ENCODE results near the gene C22orf23. TPM values are rescaled to one million over a fixed set of nuclear protein-coding genes. Genes with fewer than 3 reads are reported as not detected.
"Not testable (repeated sequence)": the region's sequence is repeated elsewhere in the genome, so short reads cannot be mapped to it uniquely, and the experiment has no call there.

C22orf23 gene
- total RNA-seq, 4 donors from 2014 or later = 0.21 TPM; not detected in 3

GRCh38 chr22:37976547-37976946 lies 23.1 kb upstream of the C22orf23 start:
- WGBS, 2 donors = 67 to 72% methylated on average over 4 of the region's 4 CpGs
- H3K9me3 ChIP-seq = no peaks in the 10 kb centered on the region
- peak overlapping the region in 2 of 4 donors; percentile 62 to 70 for H3K4me3 ChIP-seq
- no peak for DNase-seq (ENCODE audit: low spot score in 2 of 2)
- TF ChIP-seq EP300 (IDR thresholded peaks at IDR 0.05) (no peak), CTCF (IDR thresholded peaks at IDR 0.05) (no peak), POLR2A (IDR thresholded peaks at IDR 0.05) (no peak)
- peak overlapping the region; percentile 18 to 97 (median 67) for H3K27ac ChIP-seq
- peaks cover 0 to 53% (median 9%) of the 10 kb centered on the region in 4 donors for H3K4me1 ChIP-seq
- peaks cover 0 to 90% (median 0%) of the 10 kb centered on the region in 3 donors for H3K36me3 ChIP-seq
- H3K27me3 ChIP-seq = no peaks in the 10 kb centered on the region

GRCh38 chr22:37976022-37976421 lies 22.6 kb upstream of the C22orf23 start:
- not testable (repeated sequence) for H3K9me3 ChIP-seq; H3K27me3 ChIP-seq; DNase-seq (ENCODE audit: low spot score in 2 of 2)
- Histone ChIP-seq H3K36me3 (peaks cover 0 to 87% (median 0%) of the 10 kb centered on the region in 3 donors), H3K27ac (peak overlapping the region; percentile 18 to 97 (median 57)), H3K4me1 (peaks cover 0 to 58% (median 9%) of the 10 kb centered on the region in 4 donors), H3K4me3 (peak overlapping the region in 1 of 4 donors; percentile 70)
- 64 to 66% methylated on average over 8 of the region's 8 CpGs for WGBS, 2 donors

DNA sequence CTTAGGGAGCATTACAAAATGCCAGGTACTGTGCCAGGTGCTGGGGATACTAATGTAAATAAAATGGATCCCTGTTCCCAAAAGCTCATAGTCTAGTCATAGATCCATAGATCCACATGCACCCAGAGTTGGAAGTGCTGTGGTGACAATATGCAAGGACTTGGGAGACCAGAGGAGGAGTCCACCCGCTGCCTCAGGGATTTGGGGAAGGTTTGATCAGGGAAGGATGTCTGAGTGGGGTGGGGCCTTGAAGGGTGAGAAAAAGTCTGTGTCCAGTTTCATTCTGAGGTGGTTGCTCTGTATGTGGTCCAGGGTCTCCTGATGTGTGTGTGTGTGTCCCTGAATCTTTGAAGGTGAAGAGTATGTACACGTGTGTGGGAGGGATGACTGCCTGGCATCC lies 21.8 kb upstream of the C22orf23 start:
- no peak overlapping the region for H3K4me3 ChIP-seq
- no peak for DNase-seq (ENCODE audit: low spot score in 2 of 2)
- H3K36me3 ChIP-seq = peaks cover 0 to 83% (median 0%) of the 10 kb centered on the region in 3 donors
- no peaks in the 10 kb centered on the region for H3K9me3 ChIP-seq
- no peaks in the 10 kb centered on the region for H3K27me3 ChIP-seq
- TF ChIP-seq CTCF (IDR thresholded peaks at IDR 0.05) = no peak
- no peak for TF ChIP-seq POLR2A (IDR thresholded peaks at IDR 0.05)
- TF ChIP-seq EP300 (IDR thresholded peaks at IDR 0.05) = no peak
- 49 to 69% methylated on average over 2 of the region's 2 CpGs for WGBS, 2 donors
- H3K27ac ChIP-seq = peak overlapping the region in 3 of 4 donors; percentile 22 to 97 (median 92)
- peaks cover 0 to 62% (median 9%) of the 10 kb centered on the region in 4 donors for H3K4me1 ChIP-seq

DNA sequence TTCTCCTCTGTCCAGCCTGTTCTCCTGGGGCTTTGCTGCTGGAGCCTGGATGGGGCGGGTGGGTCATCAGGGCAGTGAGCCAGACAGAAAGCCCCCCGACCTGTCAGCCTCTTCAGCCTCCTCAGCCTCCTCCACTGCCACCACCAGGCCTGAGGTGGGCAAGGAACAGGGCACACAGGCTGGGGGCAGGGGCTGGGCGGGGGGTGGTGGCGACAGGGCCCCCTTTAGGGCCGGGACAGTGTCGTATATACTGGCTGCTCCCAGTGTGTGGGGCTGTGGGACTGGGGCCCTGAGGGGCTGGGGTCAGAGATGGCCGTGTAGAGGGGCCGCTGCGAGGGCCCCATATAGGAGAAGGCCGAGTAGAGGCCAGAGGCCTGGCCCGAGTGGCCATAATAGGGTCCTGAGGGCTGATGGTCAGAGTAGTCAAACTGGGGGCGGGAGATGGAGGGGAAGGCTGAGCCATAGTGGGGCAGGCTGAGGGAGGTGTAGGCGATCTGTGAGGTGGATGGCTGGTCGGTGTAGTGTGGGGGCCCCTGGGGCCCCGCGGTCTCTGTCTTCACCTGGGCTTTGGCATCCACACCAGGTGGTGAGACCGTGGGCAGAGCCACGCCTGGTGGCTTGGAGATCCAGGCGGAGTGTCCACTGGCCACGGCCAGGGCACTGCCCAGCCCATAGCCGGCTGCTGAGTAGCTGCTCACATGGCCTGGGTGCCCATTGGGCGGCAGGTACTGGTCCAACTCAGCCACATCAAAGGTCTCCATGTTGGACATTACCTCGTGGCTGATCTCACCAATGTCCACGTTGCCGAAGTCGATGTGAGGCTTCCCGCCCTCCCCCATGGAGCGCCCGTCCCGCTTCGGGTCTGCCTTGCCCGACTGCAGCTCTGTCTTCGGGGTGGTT lies 20.1 kb upstream of the C22orf23 start:
- WGBS, 2 donors = 50 to 67% methylated on average over 29 to 32 of the region's 33 CpGs
- peak overlapping the region in 3 of 4 donors; percentile 36 to 97 (median 37) for H3K27ac ChIP-seq
- no peak overlapping the region for H3K4me3 ChIP-seq
- peaks cover 0 to 83% (median 0%) of the 10 kb centered on the region in 3 donors for H3K36me3 ChIP-seq
- no peak for TF ChIP-seq CTCF (IDR thresholded peaks at IDR 0.05)
- TF ChIP-seq EP300 (IDR thresholded peaks at IDR 0.05) = no peak
- no peak for TF ChIP-seq POLR2A (IDR thresholded peaks at IDR 0.05)
- no peaks in the 10 kb centered on the region for H3K9me3 ChIP-seq
- no peaks in the 10 kb centered on the region for H3K27me3 ChIP-seq
- no peak for DNase-seq (ENCODE audit: low spot score in 2 of 2)
- peaks cover 0 to 67% (median 14%) of the 10 kb centered on the region in 4 donors for H3K4me1 ChIP-seq

DNA sequence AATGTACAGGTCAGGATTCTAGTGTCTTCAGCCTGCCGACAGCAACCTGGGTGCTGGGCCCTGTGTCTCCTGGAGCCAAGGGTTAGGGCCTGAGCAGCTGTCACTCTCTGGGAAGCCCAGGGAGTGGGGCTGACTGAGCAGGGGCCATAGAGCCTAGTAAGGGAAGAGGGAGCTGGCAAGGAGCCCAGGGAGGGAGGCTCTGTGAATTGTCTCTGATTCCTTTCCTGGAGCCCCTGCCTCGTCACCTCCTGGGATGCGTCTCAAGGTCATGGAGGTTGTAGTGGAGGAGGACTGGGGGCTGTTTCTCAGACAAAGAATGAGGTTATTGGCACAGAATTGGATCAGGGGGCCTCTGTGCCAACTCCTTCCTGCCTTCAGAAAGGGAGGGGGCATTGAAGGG lies 19.1 kb upstream of the C22orf23 start:
- Histone ChIP-seq H3K9me3 (no peaks in the 10 kb centered on the region), H3K27ac (peak overlapping the region in 2 of 4 donors; percentile 37 to 97), H3K4me1 (peaks cover 0 to 73% (median 18%) of the 10 kb centered on the region in 4 donors), H3K36me3 (peaks cover 0 to 83% (median 4%) of the 10 kb centered on the region in 3 donors), H3K4me3 (no peak overlapping the region), H3K27me3 (no peaks in the 10 kb centered on the region)
- TF ChIP-seq POLR2A (IDR thresholded peaks at IDR 0.05) (peak in 1 of 2 donors; percentile 10), CTCF (IDR thresholded peaks at IDR 0.05) (no peak), EP300 (IDR thresholded peaks at IDR 0.05) (peak in 1 of 2 donors; percentile 41)
- 30 to 39% methylated on average over 3 of the region's 3 CpGs for WGBS, 2 donors
- no peak for DNase-seq (ENCODE audit: low spot score in 2 of 2)

All from tibial nerve (tissue), 4 donors.